GM18873 (cell line): Measurements from ENCODE around the gene PHLPP1.
"Not testable (repeated sequence)": the region's sequence is repeated elsewhere in the genome, so short reads cannot be mapped to it uniquely, and the experiment has no call there.

Experiments used
- ATAC-seq: cut with Tn5 transposase; IDR thresholded peaks from one replicate; pipeline ENCODE4 v1.9.1; 2021; ENCODE audit warnings: mild to moderate bottlenecking, moderate library complexity, moderate number of reproducible peaks; ENCODE audit not compliant: unreplicated experiment, low FRiP score

Gene PHLPP1

GRCh38 chr18:62799977-62800376 lies 84.6 kb downstream of the PHLPP1 start:
- no peak for ATAC-seq

GRCh38 chr18:62802523-62802922 lies 87.2 kb downstream of the PHLPP1 start:
- ATAC-seq = no peak

- ATAC-seq = no peak
Observed at GRCh38 chr18:62807396-62807795, 92.1 kb downstream of the PHLPP1 start.

- ATAC-seq = no peak
Observed at GRCh38 chr18:62808123-62808522, 92.8 kb downstream of the PHLPP1 start.

GRCh38 chr18:62809445-62809844 lies 94.1 kb downstream of the PHLPP1 start:
- not testable (repeated sequence) for ATAC-seq

GRCh38 chr18:62809900-62810299 lies 94.6 kb downstream of the PHLPP1 start:
- ATAC-seq = no peak

- ATAC-seq = no peak
Observed at GRCh38 chr18:62810682-62811081, 95.3 kb downstream of the PHLPP1 start.

- no peak for ATAC-seq
Observed at GRCh38 chr18:62811674-62812073, 96.3 kb downstream of the PHLPP1 start.

GRCh38 chr18:62812242-62812641 lies 96.9 kb downstream of the PHLPP1 start:
- ATAC-seq = no peak

GRCh38 chr18:62812876-62813275 lies 97.5 kb downstream of the PHLPP1 start:
- ATAC-seq = no peak

- no peak for ATAC-seq
Observed at GRCh38 chr18:62814132-62814759, 98.9 kb downstream of the PHLPP1 start.

GRCh38 chr18:62825382-62825781 lies 110.0 kb downstream of the PHLPP1 start:
- no peak for ATAC-seq

GRCh38 chr18:62827397-62827796 lies 112.1 kb downstream of the PHLPP1 start:
- ATAC-seq = no peak

GRCh38 chr18:62828091-62828640 lies 112.8 kb downstream of the PHLPP1 start:
- no peak for ATAC-seq

- no peak for ATAC-seq
Observed at GRCh38 chr18:62828852-62829251, 113.5 kb downstream of the PHLPP1 start.

GRCh38 chr18:62829936-62830335 lies 114.6 kb downstream of the PHLPP1 start:
- no peak for ATAC-seq

- no peak for ATAC-seq
Observed at GRCh38 chr18:62832282-62832681, 116.9 kb downstream of the PHLPP1 start.

- no peak for ATAC-seq
Observed at GRCh38 chr18:62833494-62833893, 118.2 kb downstream of the PHLPP1 start.

GRCh38 chr18:62834715-62835114 lies 119.4 kb downstream of the PHLPP1 start:
- ATAC-seq = no peak

GRCh38 chr18:62837011-62837410 lies 121.7 kb downstream of the PHLPP1 start:
- no peak for ATAC-seq

- ATAC-seq = peak; percentile 81
Observed at GRCh38 chr18:62838475-62839098, 123.2 kb downstream of the PHLPP1 start.
